ENCODE measurements around the gene PALD1. TPM values are rescaled to one million over a fixed set of nuclear protein-coding genes. Genes with fewer than 3 reads are reported as not detected.

Gene PALD1
- total and polyA plus RNA-seq, 2 of the 13 experiments (the other 11 are each of a cell fraction or from before 2014, with no cell fraction given): 0.07 to 0.09 TPM

DNA sequence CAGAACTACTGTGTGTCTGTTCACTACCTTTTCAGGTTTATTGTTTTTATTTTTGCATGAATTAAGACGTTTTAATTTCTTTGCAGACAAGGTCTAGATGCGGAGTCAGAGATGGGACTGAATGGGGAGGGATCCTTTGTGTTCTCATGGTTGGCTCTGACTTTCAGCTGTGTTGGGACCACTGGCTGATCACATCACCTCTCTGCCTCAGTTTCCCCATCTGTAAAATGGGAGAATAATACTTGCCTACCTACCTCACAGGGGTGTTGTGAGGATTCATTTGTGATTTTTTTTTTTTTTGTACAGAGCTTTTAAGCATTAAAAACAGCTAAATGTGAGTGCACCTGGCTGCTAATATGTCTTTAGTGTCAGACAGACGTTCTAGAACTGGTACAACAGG, 89.5 kb downstream of the PALD1 start (continued):
- TF ChIP-seq ZMYM3 (CRISPR knock-in tag; IDR thresholded peaks at IDR 0.05) (no peak), PHF8 (CRISPR knock-in tag; IDR thresholded peaks at IDR 0.05) (no peak), KDM1A (CRISPR knock-in tag; IDR thresholded peaks at IDR 0.05) (no peak), NFE2L1 (CRISPR knock-in tag; IDR thresholded peaks at IDR 0.05; ENCODE audit: borderline replicate concordance) (no peak), XBP1 (CRISPR knock-in tag; IDR thresholded peaks at IDR 0.05) (no peak), HMGA1 (CRISPR knock-in tag; conservative IDR thresholded peaks at IDR 0.05) (no peak), ZBTB25 (CRISPR knock-in tag; IDR thresholded peaks at IDR 0.05) (no peak), MED1 (CRISPR knock-in tag; IDR thresholded peaks at IDR 0.05) (no peak), ZMAT3 (CRISPR knock-in tag; conservative IDR thresholded peaks at IDR 0.05) (no peak)
- TF ChIP-seq, protein P1, sequence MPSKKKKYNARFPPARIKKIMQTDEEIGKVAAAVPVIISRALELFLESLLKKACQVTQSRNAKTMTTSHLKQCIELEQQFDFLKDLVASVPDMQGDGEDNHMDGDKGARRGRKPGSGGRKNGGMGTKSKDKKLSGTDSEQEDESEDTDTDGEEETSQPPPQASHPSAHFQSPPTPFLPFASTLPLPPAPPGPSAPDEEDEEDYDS (CRISPR knock-in tag; IDR thresholded peaks at IDR 0.05): no peak
- TF ChIP-seq, protein P2, sequence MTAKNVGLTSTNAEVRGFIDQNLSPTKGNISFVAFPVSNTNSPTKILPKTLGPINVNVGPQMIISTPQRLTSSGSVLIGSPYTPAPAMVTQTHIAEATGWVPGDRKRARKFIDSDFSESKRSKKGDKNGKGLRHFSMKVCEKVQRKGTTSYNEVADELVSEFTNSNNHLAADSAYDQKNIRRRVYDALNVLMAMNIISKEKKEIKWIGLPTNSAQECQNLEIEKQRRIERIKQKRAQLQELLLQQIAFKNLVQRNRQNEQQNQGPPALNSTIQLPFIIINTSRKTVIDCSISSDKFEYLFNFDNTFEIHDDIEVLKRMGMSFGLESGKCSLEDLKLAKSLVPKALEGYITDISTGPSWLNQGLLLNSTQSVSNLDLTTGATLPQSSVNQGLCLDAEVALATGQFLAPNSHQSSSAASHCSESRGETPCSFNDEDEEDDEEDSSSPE (CRISPR knock-in tag; IDR thresholded peaks at IDR 0.05): no peak

- POLR2A ChIA-PET: no interaction called here
- Histone ChIP-seq H3K36me3 (replicated peaks in 1 of 2; ENCODE audit: control insufficient read depth in 1 of 2, insufficient read depth in 2 of 2, low read length in 2 of 2) (no peaks in the 10 kb centered on the region), H4K20me1 (ENCODE audit: insufficient read depth, low read length) (no peaks in the 10 kb centered on the region), H3K4me1 (ENCODE audit: insufficient read depth, low read length) (no peaks in the 10 kb centered on the region), H2AFZ (ENCODE audit: low read length) (no peak overlapping the region), H3K79me2 (ENCODE audit: insufficient read depth, low read length) (no peaks in the 10 kb centered on the region), H3K9me3 (ENCODE audit: low read length) (no peaks in the 10 kb centered on the region), H3K9ac (ENCODE audit: insufficient read depth, low read depth, low read length) (no peak overlapping the region), H3K4me3 (replicated peaks in 1 of 3; ENCODE audit: insufficient read depth in 1 of 3, low read depth in 2 of 3, low read length in 3 of 3) (no peak overlapping the region), H3K27me3 (ENCODE audit: control insufficient read depth in 1 of 2, insufficient read depth in 2 of 2, low read length in 2 of 2) (peaks cover 0 to 4% of the 10 kb centered on the region in 2 experiments; a peak in 3 of 5 replicates), H3K4me2 (ENCODE audit: low read depth, low read length) (no peak overlapping the region), H3K27ac (ENCODE audit: extremely low read length, insufficient read depth, low read length) (no peak overlapping the region)
- 52% methylated on average over 4 of the region's 7 CpGs for WGBS (ENCODE audit: low lambda C conversion rate)
- FAIRE-seq (no peak), DNase-seq (ENCODE audit: low spot score) (no peak), ATAC-seq (no peak)
- TF ChIP-seq ZNF503 (CRISPR knock-in tag; IDR thresholded peaks at IDR 0.05) (no peak), NR2F6 (IDR thresholded peaks at IDR 0.05) (no peak), NR2F6 (CRISPR knock-in tag; IDR thresholded peaks at IDR 0.05) (no peak)
- BruUV-seq (replicated peaks): no TSS peak
- intact Hi-C loops (cut with micrococcal nuclease; ENCODE audit: unreplicated experiment) (no loop called here), in situ Hi-C loops (cut with HindIII; ENCODE audit: extremely low pct_ligation_motif_present, low pct_unique_long_range_greater_than_20kb) (no loop called here)
- CTCF ChIA-PET (ENCODE audit: low intra/inter-chr PET ratio, low total read pairs): no interaction called here
Measured at GRCh38 chr10:70568781-70569495, 90.4 kb downstream of the PALD1 start.

All from HepG2 (cell line).